NCI-H524 treated with DMSO at 0.1 percent for 48 hours (cell line): ENCODE data around the gene PSTPIP1.
A peak's percentile ranks its signal among the peaks of the same experiment; 100 is the strongest.

Source experiments
- DNase-seq: peaks from one replicate; lab custom pipeline; 2025; lab: John Stamatoyannopoulos, UW

Gene PSTPIP1

DNA sequence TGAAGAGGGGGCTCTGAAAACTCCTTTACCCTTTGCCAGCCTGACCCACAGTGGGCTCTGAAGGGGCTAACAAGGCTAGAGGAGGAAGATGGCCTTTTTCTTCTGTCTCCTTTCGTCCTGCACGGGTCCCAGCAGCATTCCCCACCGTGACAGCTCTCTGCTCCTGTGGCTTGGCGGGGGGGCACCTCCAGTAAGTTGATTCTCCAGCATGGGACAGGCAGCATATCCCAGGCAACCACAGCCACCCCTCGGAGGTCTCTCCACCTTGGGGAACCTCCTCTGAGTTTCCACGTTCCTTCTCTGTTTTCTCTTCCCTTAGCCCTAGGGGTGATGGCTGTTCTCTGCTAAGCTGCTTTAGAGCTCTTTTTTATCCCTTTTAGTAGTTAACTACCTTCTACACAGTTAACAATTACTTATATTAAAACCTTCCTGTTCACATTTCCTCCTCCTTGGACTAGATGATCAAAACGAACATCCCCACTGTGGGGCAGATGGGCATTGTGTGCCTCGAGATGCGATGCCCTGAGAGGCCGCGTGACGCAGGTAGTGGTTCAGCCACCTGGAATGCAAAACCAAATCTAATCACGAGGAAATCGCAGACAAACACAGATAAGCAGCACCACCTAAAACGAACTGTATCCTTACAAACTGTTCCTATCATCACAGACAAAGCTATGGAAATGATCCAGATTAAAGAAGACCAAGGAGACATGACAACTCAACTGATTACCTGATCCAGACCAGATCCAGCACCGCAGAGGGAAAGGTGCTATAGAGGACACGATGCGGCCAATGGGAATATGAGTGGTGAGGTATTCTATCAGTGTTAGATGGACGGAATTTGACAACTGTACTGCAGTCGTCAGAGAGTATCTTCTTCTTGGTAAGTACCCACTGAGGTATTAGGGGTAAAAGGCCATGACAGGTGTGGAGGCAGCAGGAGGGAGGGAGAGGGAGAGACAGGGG, 48.3 kb downstream of the PSTPIP1 start:
- DNase-seq = no peak

DNA sequence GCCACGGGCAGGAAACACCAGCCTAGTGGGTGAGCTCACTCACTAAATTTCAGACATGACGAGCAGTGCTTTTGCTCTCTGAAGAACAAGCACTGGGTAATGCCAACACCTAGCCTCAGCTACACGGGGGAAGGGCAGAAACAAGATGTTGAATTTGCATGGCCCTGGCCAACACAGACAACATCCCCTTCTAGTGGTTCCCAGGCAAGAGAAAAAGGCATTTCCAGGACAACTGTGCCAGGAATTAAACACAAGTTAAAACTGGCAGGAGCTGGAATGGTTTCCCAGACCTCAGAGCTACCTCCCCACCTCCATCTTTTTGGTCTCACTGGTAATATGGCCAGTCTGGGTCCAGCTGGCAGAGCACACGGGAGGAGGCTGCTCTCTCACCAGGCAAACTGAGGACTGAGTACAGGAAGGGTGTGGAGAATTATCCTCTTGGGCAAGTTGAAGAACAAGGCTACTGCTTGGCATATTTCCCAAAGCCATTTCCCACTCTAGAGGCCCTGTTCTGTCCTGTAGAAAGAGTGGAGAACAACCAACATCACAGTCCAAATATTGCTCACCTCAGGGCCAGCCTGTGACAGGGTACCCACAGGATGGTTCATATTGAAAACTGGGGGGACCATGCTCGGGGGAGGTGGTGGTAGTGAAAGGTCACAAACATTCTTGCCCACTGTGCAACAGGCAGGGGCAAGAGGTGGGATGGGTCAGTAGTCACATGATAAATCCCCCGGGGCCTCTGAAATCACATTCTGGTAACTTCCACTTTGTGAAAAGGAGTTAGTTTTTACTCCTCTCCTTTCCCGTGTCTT, 49.5 kb downstream of the PSTPIP1 start:
- DNase-seq = no peak

DNA sequence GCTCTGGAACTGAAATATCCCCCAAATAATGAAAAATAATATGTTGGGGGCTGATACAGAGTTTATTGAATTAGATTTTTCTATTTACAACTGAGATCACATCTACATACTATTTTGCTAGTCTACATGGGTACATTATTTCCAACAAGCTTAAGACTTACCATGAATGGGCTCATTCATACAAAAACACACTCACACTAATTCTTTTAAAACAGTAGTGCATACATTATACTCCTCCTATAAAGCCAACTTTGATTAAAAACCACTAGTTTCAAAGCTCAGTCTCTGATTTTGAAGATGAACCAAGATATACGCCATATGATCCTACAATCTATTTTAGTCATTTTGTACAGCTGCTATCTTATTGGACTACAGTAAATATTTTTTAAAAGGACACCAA, 51.1 kb downstream of the PSTPIP1 start:
- no peak for DNase-seq

- no peak for DNase-seq
These were observed 51.9 kb downstream of the PSTPIP1 start for GRCh38 chr15:77046704-77047412.

- DNase-seq = no peak
These were observed 53.4 kb downstream of the PSTPIP1 start for GRCh38 chr15:77048135-77048876.

DNA sequence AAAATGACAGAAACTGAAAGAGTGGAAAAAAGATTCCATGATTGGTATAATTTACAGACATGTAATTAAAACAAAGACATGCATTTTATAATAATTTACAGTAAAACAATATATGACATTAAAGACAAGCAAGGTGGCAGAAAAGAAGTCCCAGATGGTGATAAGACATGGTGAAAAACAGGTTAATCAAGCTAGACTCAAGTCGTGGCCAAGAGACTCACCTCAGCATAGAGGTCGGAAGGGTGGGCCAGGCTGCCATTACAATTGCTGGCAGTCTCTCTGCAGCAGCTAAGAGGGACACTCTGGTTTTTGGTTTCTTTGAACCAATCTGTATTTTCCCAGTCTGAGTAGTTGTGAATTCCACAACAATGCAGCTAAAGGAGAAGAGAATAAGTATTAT, 57.6 kb downstream of the PSTPIP1 start:
- no peak for DNase-seq

GRCh38 chr15:77053709-77054108, 58.8 kb downstream of the PSTPIP1 start:
- no peak for DNase-seq

- DNase-seq = no peak
These were observed 62.1 kb downstream of the PSTPIP1 start for GRCh38 chr15:77057072-77057471.

DNA sequence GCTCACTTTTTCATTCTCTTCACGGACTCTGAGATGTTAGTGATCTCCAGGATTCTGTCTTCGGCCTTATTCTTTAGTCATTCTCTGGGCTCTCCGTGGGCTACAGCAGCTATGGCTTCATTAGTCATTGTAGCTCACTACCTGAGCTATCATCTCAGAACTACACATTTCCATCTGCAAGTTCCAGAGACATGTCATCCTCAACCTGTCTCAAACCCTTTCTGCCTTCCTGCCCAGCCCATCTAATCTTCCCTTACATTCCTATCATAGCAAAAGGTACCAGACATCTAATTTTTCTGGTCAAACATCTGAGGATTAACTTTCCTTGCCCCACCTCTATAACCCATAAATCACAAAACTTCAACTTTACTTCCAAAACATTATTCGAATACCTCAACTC, 62.8 kb downstream of the PSTPIP1 start:
- DNase-seq = no peak

DNA sequence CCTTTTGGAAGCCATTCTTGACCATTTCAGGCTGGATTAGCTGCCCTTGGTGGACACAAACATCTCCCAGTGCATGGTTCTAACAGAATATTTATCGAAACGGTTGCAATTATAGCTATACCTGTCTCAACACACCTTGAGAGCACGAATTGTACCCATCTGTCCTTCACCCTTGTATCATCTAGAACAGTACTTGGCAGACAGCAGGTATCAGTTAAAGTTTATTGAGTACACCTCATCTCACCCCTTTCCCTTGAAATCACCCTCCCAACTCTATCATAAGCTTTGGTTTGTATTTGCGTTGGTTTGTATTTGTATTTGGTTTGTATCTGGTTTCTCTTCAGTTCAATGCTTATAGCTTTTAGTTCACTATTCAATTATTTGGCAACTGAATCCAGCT, 63.5 kb downstream of the PSTPIP1 start:
- no peak for DNase-seq

- no peak for DNase-seq
These were observed 64.9 kb downstream of the PSTPIP1 start for GRCh38 chr15:77059786-77060361.

GRCh38 chr15:77060546-77060945, 65.6 kb downstream of the PSTPIP1 start:
- no peak for DNase-seq

DNA sequence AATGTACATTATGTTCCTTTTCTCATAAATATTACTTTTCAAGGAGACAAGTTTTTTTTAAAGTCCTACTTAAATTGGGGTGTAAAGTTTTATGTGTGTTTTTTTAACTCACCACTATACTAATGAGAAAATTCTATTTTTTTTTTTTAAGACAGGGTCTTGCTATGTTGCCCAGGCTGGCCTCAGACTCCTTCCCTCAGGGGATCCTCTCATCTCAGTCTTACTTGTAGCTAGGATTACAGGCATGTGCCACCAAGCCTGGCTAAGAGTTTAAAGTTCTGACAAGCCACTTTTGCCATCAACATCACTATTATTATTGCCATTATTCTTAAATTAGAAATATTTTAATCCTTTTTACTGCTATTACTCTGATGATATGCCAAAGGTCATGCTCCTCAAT, 68.3 kb downstream of the PSTPIP1 start:
- DNase-seq = no peak

DNA sequence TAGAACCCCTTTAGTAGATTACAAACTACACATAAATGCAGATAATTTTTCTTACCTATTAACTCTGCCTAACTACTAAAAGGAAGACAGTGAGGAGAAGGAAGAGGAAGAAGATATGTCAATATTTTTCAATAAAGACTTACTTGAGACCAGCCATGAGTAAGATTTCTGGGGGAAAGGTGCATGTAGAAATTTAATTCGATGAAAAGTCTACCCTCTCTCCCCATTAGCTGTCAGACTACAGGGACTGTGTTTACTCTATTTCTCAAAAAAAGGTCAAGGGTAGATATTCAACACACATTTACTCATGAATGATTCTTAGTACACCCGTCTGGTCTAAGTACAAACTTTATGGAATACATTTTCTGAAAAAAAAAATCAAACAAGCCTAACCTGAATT, 69.1 kb downstream of the PSTPIP1 start:
- DNase-seq = no peak

GRCh38 chr15:77064539-77065308, 69.8 kb downstream of the PSTPIP1 start:
- no peak for DNase-seq

GRCh38 chr15:77066971-77067690, 72.2 kb downstream of the PSTPIP1 start:
- DNase-seq = no peak

DNA sequence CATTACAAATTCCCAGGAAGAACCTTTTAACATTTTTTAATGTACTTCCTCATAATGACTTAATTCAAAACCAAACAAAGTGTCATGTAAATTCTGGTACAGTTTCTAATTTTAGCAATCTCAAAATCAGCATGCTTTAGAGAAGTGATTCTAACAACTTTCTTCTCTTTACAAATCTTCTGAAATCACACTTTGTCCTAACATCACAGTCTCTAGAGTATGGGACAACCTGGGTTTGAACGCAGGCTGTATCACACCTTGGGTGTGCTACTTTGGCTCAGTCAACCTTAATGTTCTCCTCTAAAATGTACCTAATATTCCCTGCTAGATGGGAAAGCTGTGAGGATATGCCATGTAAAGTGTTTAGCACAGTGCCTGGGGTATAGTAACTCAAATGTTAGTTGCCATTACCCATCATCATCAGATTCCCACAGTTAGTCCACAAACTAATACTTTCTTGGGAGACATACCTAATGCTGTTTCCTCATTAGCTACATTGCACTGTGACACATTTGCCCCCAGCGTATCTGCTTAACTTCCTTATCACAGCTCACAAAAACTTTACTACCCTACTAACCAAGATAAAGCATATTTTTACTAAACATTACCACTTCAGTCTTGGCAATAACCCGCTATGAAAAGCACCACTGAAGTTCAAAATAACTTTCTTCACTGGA, 72.9 kb downstream of the PSTPIP1 start:
- no peak for DNase-seq

DNA sequence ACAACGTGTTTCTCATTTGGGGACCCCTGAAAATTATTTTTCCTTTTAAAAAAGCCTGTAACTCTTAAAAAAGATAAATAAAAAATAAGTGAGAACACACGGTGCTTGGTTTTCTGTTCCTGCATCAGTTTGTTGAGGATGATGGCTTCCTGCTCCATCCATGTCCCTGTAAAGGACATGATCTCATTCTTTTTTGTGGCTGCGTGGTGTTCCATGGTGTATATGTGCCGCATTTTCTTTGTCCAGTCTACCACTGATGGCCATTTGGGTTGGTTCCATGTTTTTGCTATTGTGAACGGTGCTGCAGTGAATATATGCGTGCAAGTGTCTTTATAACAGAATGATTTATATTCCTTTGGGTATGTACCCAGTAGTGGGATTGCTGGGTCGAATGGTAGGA, 73.7 kb downstream of the PSTPIP1 start:
- DNase-seq = no peak

DNA sequence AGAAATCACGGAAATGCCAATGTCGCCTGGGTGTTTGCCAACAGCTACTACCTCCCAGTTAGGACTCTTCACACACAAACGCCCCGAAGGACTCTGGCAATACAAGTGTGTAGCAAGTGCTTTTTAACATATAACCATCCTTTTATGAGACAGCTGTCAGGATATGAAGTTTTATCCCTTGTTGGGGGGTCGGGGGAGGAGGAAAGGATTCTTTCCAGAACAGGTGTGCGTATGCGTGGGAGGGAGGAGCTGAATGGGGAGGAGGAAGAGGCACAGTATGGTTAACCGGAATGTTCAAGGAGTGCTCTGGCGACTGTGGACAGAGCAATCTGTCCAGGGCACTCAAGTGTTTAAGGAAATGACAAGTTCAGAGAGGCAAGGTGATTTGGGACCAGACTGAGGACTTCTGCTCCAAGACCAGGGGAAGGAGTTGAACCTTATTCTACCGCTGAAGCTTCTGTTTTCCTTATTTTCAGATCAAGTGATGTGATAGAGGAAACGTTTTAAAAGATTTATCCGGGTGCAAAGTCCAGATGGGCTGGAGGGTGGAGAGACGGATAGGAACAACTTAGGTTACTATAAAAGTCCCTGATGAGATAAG, 74.7 kb downstream of the PSTPIP1 start:
- peak; percentile 83 for DNase-seq
